T-helper 1 cell treated with Interleukin-12 subunit alpha and Interleukin-12 subunit beta and Interleukin-4 antibody, amounts not matched to agents 30 ng/mL and 1 ng/mL, for 36 hours (primary cell): ENCODE data around the gene SSH3. TPM values are rescaled to one million over a fixed set of nuclear protein-coding genes. Genes with fewer than 3 reads are reported as not detected.

Experiments used
- intact Hi-C: fragments of 100-400 bp; cut with micrococcal nuclease; formaldehyde crosslinking; loops from one replicate; pipeline ENCODE4 v1.15.1; 2024
- total RNA-seq: library from RNA; stranded (reverse); gene quantifications from 2 replicates; pipeline ENCODE4 v1.2.3, GENCODE V29; 2022

SSH3 gene
- total RNA-seq, 1 donor from 2014 or later: 17.3 TPM

- intact Hi-C loops: loop anchor here (5.0 kb wide), 1 partner anchor 204 kb away; the partner anchor contains the start of gene AIP
Measured at GRCh38 chr11:67278135-67278938, 25.0 kb upstream of the SSH3 start.

DNA sequence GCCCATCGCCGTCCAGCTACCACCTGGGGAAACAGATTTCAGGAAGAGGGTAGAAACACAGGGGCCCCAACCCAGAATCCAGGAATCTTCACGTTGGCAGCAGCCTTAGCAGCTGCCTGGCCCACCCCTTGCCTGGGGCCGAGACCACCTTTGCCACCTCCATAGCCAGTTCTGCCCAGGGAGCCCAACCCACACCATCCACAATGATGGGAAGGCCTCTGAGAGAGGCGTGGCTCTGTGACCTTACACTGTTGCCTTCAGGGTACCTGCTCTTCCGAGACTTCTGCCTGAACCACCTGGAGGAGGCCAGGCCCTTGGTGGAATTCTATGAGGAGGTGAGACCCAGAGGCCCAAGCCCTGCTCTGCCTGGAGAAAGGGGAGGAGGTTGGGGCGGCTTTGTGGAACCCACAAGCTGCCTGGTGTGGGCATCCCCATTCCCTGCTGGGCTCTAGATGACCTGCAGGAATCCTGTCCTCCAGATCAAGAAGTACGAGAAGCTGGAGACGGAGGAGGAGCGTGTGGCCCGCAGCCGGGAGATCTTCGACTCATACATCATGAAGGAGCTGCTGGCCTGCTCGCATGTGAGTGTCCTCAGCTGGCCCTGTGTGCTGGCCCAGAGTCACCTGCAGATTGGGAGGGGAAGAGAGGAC lies 24.3 kb upstream of the SSH3 start:
- intact Hi-C loops: loop anchor here (5.0 kb wide), 1 partner anchor 203 kb away; the partner anchor contains the start of gene AIP

GRCh38 chr11:67279589-67280340 lies 23.6 kb upstream of the SSH3 start:
- intact Hi-C loops: loop anchor here (5.0 kb wide), 1 partner anchor 203 kb away; the partner anchor contains the start of gene AIP

DNA sequence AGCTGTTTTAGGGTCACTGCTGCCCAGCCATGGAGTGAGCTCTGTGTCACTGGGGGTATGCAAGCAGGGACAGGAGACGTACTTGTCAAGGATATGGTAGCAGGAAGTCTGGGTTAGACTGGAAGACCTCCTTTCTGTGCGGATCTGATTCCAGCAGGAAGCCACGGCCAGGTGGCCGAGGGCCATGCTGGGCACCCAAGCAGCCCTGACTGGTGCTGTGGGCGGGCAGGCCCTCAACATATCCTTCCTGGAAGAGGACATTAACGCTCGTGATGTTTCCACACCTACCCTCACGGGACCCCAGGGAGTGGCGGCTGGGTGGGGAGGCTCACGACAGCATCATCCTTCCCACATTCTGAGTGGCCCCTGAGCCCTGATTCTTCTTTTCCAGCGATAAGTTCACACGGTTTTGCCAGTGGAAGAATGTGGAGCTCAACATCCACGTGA lies 23.0 kb upstream of the SSH3 start:
- intact Hi-C loops: no loop called here

DNA sequence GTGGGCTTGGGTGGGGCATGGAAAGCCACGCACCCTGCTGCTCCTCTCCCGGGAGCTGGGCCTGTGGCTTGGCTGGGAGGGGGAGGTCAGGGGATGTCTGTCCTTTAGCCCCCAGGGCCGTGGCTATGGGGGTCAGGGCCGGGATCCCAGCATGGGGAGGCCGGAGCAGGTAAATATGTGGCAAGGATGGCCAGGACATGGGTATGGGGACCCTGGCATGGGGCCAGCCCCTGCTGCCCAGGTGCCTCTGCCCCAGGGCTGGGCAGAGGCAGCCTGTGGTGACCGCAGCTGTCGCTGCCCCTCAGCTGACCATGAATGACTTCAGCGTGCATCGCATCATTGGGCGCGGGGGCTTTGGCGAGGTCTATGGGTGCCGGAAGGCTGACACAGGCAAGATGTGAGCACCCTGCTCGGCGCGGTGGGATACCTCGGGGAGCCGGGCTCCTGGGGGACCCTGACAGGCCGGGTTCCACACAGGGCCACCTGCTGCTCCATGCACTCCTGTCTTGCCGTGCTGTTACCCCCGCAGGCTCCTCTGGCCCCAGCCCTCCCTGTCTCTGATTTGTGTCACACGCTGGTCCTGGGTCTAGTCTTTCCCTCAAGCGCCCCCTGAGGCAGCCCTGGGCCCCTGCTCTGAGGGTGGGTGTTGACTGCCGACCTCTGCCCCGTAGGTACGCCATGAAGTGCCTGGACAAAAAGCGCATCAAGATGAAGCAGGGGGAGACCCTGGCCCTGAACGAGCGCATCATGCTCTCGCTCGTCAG lies 22.4 kb upstream of the SSH3 start:
- intact Hi-C loops: no loop called here

DNA sequence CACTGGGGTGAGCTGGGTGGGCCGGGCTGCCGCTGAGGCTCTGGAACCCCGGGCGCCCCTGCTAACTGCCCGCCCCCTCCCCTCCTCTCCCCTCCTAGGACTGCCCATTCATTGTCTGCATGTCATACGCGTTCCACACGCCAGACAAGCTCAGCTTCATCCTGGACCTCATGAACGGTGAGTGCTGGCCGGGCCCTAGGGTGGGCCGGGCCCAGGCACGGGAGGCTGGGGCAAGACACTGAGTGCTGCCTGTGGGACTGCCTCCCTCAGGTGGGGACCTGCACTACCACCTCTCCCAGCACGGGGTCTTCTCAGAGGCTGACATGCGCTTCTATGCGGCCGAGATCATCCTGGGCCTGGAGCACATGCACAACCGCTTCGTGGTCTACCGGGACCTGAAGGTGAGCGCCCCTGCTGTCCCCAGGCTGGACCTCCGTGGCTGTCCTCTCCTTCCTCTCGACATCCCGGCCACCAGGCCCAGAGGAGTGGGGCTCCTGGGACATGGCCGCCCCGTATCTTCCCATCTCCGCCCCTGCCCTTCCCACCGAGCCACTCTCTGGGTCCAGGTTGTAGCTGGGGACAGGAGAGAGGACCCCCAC lies 21.7 kb upstream of the SSH3 start:
- intact Hi-C loops: no loop called here

DNA sequence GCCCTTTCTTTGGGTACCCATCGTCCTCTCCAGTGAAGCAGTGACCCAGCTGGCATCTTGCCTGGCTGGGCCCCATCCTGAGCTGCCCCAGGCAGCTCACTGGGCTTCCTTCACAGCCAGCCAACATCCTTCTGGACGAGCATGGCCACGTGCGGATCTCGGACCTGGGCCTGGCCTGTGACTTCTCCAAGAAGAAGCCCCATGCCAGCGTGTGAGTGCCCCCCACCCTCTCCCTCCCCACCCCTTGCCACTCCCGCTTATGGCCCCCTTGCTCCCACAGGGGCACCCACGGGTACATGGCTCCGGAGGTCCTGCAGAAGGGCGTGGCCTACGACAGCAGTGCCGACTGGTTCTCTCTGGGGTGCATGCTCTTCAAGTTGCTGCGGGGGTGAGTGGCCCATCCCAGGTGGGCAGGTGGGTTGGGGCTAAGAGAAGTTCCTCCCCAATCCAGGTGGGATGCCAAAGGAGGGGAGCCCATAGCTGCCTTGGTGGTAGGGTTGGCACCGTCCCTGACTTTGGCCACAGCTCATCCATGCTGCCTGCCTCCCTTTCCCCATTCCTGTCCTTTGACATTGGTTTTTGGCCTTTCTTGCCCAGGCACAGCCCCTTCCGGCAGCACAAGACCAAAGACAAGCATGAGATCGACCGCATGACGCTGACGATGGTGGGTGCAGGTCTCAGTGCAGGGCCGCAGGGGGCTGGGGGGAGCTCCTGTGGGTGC lies 21.0 kb upstream of the SSH3 start:
- intact Hi-C loops: no loop called here

- intact Hi-C loops: no loop called here
Measured at GRCh38 chr11:67282876-67283371, 20.4 kb upstream of the SSH3 start.

DNA sequence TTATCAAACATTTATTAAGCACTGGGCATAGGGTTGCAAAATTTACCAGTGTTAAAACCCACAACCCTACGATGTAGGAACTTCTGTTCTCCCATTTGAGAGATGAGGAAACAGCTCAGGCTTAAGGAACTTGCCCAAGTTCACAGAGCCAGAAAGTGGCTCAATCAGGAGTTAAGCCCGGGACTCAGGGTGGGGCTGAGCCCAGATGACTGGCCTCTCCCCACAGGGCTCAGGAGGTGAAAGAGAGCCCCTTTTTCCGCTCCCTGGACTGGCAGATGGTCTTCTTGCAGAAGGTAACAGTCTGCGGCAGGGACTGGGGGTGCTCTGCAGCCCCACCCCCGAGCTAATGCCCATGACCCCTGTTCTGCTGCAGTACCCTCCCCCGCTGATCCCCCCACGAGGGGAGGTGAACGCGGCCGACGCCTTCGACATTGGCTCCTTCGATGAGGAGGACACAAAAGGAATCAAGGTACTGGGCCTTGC lies 19.8 kb upstream of the SSH3 start:
- intact Hi-C loops: no loop called here

GRCh38 chr11:67284811-67285540 lies 18.4 kb upstream of the SSH3 start:
- intact Hi-C loops: no loop called here

DNA sequence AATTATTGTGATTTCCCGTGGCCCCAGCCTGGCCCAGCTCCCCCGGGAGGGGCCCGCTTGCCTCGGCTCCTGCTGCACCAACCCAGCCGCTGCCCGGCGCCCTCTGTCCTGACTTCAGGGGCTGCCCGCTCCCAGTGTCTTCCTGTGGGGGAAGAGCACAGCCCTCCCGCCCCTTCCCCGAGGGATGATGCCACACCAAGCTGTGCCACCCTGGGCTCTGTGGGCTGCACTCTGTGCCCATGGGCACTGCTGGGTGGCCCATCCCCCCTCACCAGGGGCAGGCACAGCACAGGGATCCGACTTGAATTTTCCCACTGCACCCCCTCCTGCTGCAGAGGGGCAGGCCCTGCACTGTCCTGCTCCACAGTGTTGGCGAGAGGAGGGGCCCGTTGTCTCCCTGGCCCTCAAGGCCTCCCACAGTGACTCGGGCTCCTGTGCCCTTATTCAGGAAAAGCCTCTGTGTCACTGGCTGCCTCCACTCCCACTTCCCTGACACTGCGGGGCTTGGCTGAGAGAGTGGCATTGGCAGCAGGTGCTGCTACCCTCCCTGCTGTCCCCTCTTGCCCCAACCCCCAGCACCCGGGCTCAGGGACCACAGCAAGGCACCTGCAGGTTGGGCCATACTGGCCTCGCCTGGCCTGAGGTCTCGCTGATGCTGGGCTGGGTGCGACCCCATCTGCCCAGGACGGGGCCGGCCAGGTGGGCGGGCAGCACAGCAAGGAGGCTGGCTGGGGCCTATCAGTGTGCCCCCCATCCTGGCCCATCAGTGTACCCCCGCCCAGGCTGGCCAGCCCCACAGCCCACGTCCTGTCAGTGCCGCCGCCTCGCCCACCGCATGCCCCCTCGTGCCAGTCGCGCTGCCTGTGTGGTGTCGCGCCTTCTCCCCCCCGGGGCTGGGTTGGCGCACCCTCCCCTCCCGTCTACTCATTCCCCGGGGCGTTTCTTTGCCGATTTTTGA lies 17.5 kb upstream of the SSH3 start:
- intact Hi-C loops: no loop called here

DNA sequence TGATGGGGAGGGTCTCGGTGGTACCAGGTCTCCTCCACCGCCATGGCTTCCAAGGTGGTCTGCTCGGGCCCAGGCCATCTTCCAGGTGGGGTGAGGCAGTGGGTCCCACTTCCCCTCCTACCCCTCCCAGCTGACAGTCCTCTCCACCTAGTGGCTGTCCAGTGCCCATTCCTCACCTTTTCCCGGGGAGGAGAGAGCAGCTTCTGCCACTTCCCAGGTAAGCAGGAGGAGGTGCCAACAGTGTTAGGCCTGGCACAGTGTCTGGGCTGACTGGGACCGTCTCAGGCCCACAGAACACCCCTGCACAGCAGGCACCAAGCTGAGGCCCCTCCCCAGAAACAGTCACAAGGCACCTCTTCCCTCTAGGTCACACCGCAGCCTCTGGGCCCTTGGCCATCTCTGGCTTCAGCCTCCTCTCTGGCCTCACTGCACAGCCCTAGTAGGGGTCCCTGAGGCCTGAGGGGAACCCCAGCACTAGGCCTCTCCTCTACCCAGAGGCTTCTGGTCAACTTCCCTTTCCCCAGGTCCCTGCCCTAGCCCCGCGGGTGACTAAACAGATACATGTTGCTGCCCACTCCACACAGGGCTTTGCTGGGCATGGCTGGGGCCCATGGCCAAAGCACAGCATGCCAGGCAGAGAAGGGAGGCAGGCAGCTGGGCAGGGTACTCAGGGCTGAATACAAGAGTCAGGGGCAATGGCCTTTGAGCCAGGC lies 16.6 kb upstream of the SSH3 start:
- intact Hi-C loops: no loop called here

DNA sequence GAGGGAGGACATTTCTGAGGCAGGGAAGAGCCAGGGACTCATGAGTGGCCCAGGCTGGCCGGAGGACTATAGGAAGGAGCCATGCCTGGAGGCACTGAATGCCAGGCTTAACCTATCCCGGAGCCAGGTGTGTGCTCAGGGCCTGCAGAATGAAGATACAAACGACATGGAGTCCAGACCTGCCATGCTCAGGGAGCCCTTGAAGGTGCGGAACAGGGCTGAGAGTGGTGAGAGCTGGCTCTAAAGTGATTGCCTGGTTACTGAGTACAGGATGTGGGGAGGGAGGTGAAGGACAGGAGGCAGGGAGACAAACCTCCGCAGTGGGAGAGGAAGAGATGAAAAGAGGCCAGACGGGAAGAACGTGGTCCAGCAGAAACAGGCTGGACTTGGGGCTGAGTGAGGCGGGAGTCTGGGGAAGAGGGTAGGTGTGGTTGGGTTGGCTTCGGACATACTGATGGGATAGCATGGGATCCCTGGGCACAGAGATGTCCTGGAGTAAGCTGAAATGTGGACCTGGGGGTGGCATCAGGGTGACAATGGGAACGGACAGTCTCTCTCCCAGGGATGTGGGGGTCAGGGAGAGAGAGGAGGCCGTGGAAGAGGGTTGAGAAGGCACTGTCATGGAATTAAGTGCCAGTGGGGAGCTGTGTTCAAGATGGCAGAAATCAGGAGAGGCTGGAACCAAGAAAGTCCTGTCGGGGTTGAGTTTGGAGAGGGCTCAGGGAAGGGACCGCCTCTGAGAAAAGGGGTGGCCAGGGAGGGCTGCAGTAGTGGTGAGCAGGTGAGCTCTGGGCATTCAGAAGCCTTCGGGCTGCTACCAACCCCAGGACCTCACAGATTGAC lies 15.8 kb upstream of the SSH3 start:
- intact Hi-C loops: loop anchor here (1.0 to 2.0 kb wide), 5 partner anchors 10 to 168 kb away; partner anchors contain the start of gene KDM2A

DNA sequence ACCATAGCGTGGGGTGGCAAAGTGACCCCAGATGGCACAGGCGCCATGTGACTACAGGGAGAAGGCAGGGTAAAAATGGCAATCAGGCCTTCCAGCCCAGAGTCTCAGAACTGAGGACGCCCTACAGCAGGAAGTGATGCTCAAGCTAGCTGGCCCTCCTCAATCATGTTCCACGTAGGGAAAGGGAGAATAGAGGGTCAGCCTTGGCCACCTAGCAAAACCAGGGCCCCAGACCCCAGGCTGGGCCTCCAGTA lies 15.2 kb upstream of the SSH3 start:
- intact Hi-C loops: loop anchor here (1.0 to 2.0 kb wide), 5 partner anchors 11 to 169 kb away; partner anchors contain the start of gene KDM2A

DNA sequence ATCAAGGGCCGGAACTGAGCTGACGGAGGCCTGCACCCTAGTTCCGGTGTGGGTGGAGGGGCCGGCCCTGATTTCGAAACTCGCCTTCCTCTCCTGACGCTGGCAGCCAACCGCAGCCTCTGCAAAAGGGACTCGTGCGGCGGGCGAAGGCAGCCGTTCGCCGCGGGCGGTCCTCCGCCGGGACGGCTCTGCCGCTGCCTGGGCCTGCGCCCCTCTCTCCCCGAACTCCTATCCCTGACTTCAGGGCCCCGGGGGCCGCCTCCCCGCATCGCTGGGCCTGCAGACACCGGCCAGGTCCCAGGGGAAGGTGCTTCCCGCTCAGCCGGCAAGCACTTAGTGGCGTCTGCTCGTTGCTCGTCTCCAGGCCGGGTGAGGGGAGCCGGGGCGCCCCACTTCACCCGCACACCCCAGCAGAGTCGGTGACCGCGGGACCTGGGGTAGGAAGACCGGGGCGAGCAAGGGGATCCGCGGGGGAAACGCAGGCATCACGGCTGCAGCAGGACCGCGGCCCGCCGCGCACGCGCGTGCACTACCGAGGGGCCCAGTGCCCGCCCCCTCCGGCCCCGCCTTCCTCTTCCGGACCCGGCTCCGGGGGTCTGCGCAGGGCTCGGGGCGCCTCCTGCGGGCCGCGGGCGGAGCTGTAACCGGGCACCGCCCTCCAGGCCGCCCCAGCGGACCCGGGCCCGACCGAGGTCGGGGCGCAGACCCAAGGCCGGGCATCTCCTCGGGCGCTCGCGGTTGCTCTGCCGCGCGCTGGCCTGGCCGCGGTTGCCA lies 14.7 kb upstream of the SSH3 start:
- intact Hi-C loops: loop anchor here (1.0 to 2.0 kb wide), 5 partner anchors 11 to 169 kb away; partner anchors contain the start of gene KDM2A
